CD8-positive, alpha-beta memory T cell (primary cell): ENCODE measurements around the gene CAP2. TPM values are rescaled to one million over a fixed set of nuclear protein-coding genes. Genes with fewer than 3 reads are reported as not detected.

Experiments
- CTCF ChIA-PET: fragments of 350-600 bp; sonication (Branson Sonifier 250); formaldehyde crosslinking; loops from one replicate; lab custom pipeline; 2021; ENCODE audit warnings: antibody characterized with exemption; lab: Charles Lee
- POLR2A ChIA-PET: fragments of 350-600 bp; sonication (Branson Sonifier 250); formaldehyde crosslinking; loops from one replicate; lab custom pipeline; 2021; ENCODE audit warnings: antibody characterized with exemption; lab: Charles Lee
- DNase-seq, 5 donors: peaks; one replicate each; pipeline versions ENCODE4 v3.0.0 to v3.0.0-alpha.2; 2020 to 2022; ENCODE audit warnings: mixed read lengths in 1 of 5
- H3K27ac ChIP-seq: one replicate; pipeline ENCODE4 v1.7.0; 2013; ENCODE audit warnings: low read depth, mild to moderate bottlenecking, low read length, moderate library complexity
- H3K27me3 ChIP-seq: 2 replicates; pipeline ENCODE4 v1.7.0; 2013; ENCODE audit warnings: low read length, mild to moderate bottlenecking; ENCODE audit not compliant: insufficient read depth, poor library complexity, severe bottlenecking
- H3K36me3 ChIP-seq: 2 replicates; pipeline ENCODE4 v1.7.0; 2013; ENCODE audit warnings: mild to moderate bottlenecking, low read length, moderate library complexity; ENCODE audit not compliant: insufficient read depth
- H3K4me1 ChIP-seq: 2 replicates; pipeline ENCODE4 v1.7.0; 2013; ENCODE audit warnings: mild to moderate bottlenecking, low read length, moderate library complexity; ENCODE audit not compliant: insufficient read depth
- H3K4me3 ChIP-seq: 2 replicates; pipeline ENCODE4 v1.7.0; 2013; ENCODE audit warnings: mild to moderate bottlenecking, low read length
- H3K9me3 ChIP-seq: 2 replicates; pipeline ENCODE4 v1.7.0; 2013; ENCODE audit warnings: mild to moderate bottlenecking, low read length
- H3K27ac Mint-ChIP-seq, 8 donors: one replicate each; pipeline ENCODE4 v1.8.0; 2020 to 2021; ENCODE audit warnings: mixed read lengths in 8 of 8, mild to moderate bottlenecking in 6 of 8, inconsistent platforms in 3 of 8, moderate library complexity in 3 of 8
- H3K27me3 Mint-ChIP-seq, 2 donors: one replicate each; pipeline ENCODE4 v1.8.0; 2020 to 2021; ENCODE audit warnings: mixed read lengths in 2 of 2, mild to moderate bottlenecking in 1 of 2, moderate library complexity in 1 of 2
- H3K36me3 Mint-ChIP-seq, 3 donors: one replicate each; pipeline ENCODE4 v1.8.0; 2020 to 2021; ENCODE audit warnings: mixed read lengths in 3 of 3, inconsistent platforms in 1 of 3, mild to moderate bottlenecking in 1 of 3
- H3K4me1 Mint-ChIP-seq, 3 donors: one replicate each; pipeline ENCODE4 v1.8.0; 2020 to 2021; ENCODE audit warnings: mixed read lengths in 3 of 3, inconsistent platforms in 1 of 3, mild to moderate bottlenecking in 1 of 3
- H3K4me3 Mint-ChIP-seq, 7 donors: one replicate each; pipeline ENCODE4 v1.8.0; 2020 to 2021; ENCODE audit warnings: mixed read lengths in 7 of 7, mild to moderate bottlenecking in 6 of 7, moderate library complexity in 4 of 7, inconsistent platforms in 2 of 7
- H3K9me3 Mint-ChIP-seq, 5 donors: one replicate each; pipeline ENCODE4 v1.8.0; 2020 to 2022; ENCODE audit warnings: mixed read lengths in 5 of 5, mild to moderate bottlenecking in 3 of 5, moderate library complexity in 2 of 5, inconsistent platforms in 1 of 5
- polyA plus RNA-seq: library from polyadenylated mRNA; unstranded; fragments of 300-500 nt; fragmentation: Illumina TruSeq; gene quantifications from one replicate; pipeline ENCODE4 v1.2.3, GENCODE V29; 2021
- total RNA-seq, 2 experiments: library from RNA; stranded (reverse); gene quantifications; one replicate each; pipeline ENCODE4 v1.2.3, GENCODE V29; 2021

Gene CAP2, protein sequence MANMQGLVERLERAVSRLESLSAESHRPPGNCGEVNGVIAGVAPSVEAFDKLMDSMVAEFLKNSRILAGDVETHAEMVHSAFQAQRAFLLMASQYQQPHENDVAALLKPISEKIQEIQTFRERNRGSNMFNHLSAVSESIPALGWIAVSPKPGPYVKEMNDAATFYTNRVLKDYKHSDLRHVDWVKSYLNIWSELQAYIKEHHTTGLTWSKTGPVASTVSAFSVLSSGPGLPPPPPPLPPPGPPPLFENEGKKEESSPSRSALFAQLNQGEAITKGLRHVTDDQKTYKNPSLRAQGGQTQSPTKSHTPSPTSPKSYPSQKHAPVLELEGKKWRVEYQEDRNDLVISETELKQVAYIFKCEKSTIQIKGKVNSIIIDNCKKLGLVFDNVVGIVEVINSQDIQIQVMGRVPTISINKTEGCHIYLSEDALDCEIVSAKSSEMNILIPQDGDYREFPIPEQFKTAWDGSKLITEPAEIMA
- total RNA-seq = not detected
- 1.0 TPM for polyA plus RNA-seq

GRCh38 chr6:17392978-17393891 is at the start of gene CAP2:
CAP2 (plus strand) TSS chr6:17393595; CDS start chr6:17421556, 27,961 bp downstream.
- Histone ChIP-seq H3K36me3 (no peaks in the 10 kb centered on the region), H3K4me3 (no peak within 1 kb of the TSS), H3K4me1 (no peaks in the 10 kb centered on the region), H3K27ac (no peak within 1 kb of the TSS), H3K27me3 (peaks cover 19% of the 10 kb centered on the region), H3K9me3 (no peaks in the 10 kb centered on the region)
- DNase-seq = no peak
- H3K4me3 Mint-ChIP-seq = peak within 1 kb of the TSS in 5 of 7 donors; percentile 16 to 67 (median 59)
- H3K27me3 Mint-ChIP-seq = peaks cover 36 to 81% of the 10 kb centered on the region in 2 donors
- peak within 1 kb of the TSS in 1 of 8 donors; percentile 72 for H3K27ac Mint-ChIP-seq
- peaks cover 0 to 3% (median 0%) of the 10 kb centered on the region in 3 donors for H3K36me3 Mint-ChIP-seq
- CTCF ChIA-PET = no interaction called here
- H3K9me3 Mint-ChIP-seq = peaks cover 0 to 7% (median 2%) of the 10 kb centered on the region in 5 donors
- peaks cover 2 to 10% (median 5%) of the 10 kb centered on the region in 3 donors for H3K4me1 Mint-ChIP-seq
- POLR2A ChIA-PET = no interaction called here

DNA sequence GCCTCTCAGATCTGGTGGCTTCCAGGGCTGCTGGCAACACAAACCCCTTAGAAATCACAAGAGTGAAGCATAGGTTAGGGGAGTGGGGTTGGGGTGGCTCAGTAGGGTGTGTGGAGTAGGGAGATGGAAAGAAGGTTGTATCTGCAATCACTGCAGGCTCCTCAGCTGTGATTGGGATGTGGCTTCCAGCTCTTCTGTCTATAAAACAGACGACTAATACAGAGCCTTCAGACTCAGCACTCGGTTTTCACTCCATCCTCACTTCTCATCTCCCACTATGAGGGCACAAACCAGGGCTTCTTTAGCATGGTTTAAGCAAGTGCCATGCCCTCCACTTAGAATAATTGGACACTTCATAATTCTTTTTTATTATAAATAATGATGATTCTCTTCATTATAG is 46.4 kb upstream of the CAP2 start:
- Mint-ChIP-seq H3K9me3 (no peaks in the 10 kb centered on the region), H3K4me3 (no peak overlapping the region), H3K36me3 (no peaks in the 10 kb centered on the region), H3K27me3 (peaks cover 2 to 4% of the 10 kb centered on the region in 2 donors), H3K27ac (no peak overlapping the region), H3K4me1 (no peaks in the 10 kb centered on the region)
- POLR2A ChIA-PET = no interaction called here
- Histone ChIP-seq H3K36me3 (no peaks in the 10 kb centered on the region), H3K4me1 (no peaks in the 10 kb centered on the region), H3K9me3 (no peaks in the 10 kb centered on the region), H3K27me3 (no peaks in the 10 kb centered on the region), H3K27ac (no peak overlapping the region), H3K4me3 (no peak overlapping the region)
- no peak for DNase-seq
- CTCF ChIA-PET = interaction anchor here (0.7 kb wide), 1 partner anchor 9 kb away, joined by 3 read pairs; no protein-coding TSS in a partner anchor

DNA sequence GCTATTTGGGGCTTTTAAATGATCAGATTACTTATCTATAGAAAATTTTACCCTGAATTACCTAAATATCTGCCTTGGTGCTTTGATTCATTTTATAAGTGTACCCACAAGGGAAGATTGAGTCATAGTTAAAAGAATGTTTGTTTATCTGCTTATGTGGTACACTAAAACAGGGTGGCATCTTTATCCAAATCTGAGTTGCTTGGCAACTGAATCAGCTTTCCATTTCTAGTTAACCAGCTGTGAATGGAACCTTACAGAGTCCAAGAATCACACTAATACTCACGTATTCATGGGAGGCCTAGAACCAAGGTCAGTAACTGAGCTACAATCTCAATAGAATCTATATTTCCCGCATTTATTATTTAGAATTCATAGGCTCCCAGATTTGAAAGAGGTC is 44.0 kb upstream of the CAP2 start:
- Histone ChIP-seq H3K4me3 (no peak overlapping the region), H3K27ac (no peak overlapping the region), H3K9me3 (no peaks in the 10 kb centered on the region), H3K27me3 (no peaks in the 10 kb centered on the region), H3K4me1 (no peaks in the 10 kb centered on the region), H3K36me3 (no peaks in the 10 kb centered on the region)
- H3K4me3 Mint-ChIP-seq = no peak overlapping the region
- H3K27me3 Mint-ChIP-seq = peaks cover 0 to 4% of the 10 kb centered on the region in 2 donors
- ChIA-PET CTCF (no interaction called here), POLR2A (no interaction called here)
- no peaks in the 10 kb centered on the region for H3K36me3 Mint-ChIP-seq
- no peaks in the 10 kb centered on the region for H3K4me1 Mint-ChIP-seq
- no peak for DNase-seq
- H3K9me3 Mint-ChIP-seq = no peaks in the 10 kb centered on the region
- H3K27ac Mint-ChIP-seq = no peak overlapping the region

- no peak overlapping the region for H3K27ac ChIP-seq
- Mint-ChIP-seq H3K4me1 (no peaks in the 10 kb centered on the region), H3K36me3 (no peaks in the 10 kb centered on the region), H3K27me3 (peaks cover 0 to 4% of the 10 kb centered on the region in 2 donors), H3K9me3 (no peaks in the 10 kb centered on the region), H3K27ac (no peak overlapping the region), H3K4me3 (no peak overlapping the region)
- no peak overlapping the region for H3K4me3 ChIP-seq
- no peak for DNase-seq
- H3K4me1 ChIP-seq = no peaks in the 10 kb centered on the region
- ChIA-PET POLR2A (no interaction called here), CTCF (no interaction called here)
- H3K36me3 ChIP-seq = no peaks in the 10 kb centered on the region
- H3K27me3 ChIP-seq = no peaks in the 10 kb centered on the region
- H3K9me3 ChIP-seq = no peaks in the 10 kb centered on the region
Measured at GRCh38 chr6:17352302-17352701, 41.1 kb upstream of the CAP2 start.

GRCh38 chr6:17353440-17354175 is 39.8 kb upstream of the CAP2 start:
- H3K27me3 ChIP-seq = no peaks in the 10 kb centered on the region
- Mint-ChIP-seq H3K4me1 (no peaks in the 10 kb centered on the region), H3K27ac (peak overlapping the region in 1 of 8 donors; percentile 67), H3K4me3 (no peak overlapping the region), H3K9me3 (no peaks in the 10 kb centered on the region), H3K36me3 (no peaks in the 10 kb centered on the region), H3K27me3 (peaks cover 0 to 4% of the 10 kb centered on the region in 2 donors)
- no peaks in the 10 kb centered on the region for H3K4me1 ChIP-seq
- no peaks in the 10 kb centered on the region for H3K9me3 ChIP-seq
- H3K4me3 ChIP-seq = no peak overlapping the region
- CTCF ChIA-PET = no interaction called here
- DNase-seq = no peak
- POLR2A ChIA-PET = no interaction called here
- H3K27ac ChIP-seq = no peak overlapping the region
- no peaks in the 10 kb centered on the region for H3K36me3 ChIP-seq

GRCh38 chr6:17354700-17355403 is 38.5 kb upstream of the CAP2 start:
- ChIA-PET POLR2A (no interaction called here), CTCF (no interaction called here)
- Histone ChIP-seq H3K4me1 (no peaks in the 10 kb centered on the region), H3K4me3 (no peak overlapping the region), H3K36me3 (no peaks in the 10 kb centered on the region), H3K27me3 (no peaks in the 10 kb centered on the region), H3K27ac (no peak overlapping the region), H3K9me3 (no peaks in the 10 kb centered on the region)
- no peak for DNase-seq
- Mint-ChIP-seq H3K27me3 (peaks cover 1 to 4% of the 10 kb centered on the region in 2 donors), H3K4me3 (no peak overlapping the region), H3K4me1 (no peaks in the 10 kb centered on the region), H3K27ac (no peak overlapping the region), H3K36me3 (no peaks in the 10 kb centered on the region), H3K9me3 (no peaks in the 10 kb centered on the region)

DNA sequence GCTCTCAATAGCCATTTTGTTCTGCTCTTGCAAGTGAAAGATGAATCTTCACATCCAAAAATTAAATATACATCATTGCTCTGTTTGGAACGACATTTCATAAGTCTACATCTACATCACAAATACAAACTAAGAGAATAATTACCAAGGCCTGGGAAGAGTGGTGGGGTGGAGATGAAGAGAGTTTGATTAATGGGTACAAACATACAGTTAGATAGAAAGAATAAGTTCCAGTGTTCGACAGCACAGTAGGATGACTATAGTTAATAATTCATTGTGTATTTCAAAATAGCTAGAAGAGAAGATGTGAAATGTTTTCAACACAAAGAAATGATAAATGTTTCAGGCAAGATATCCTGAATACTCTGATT is 38.0 kb upstream of the CAP2 start:
- peaks cover 1 to 4% of the 10 kb centered on the region in 2 donors for H3K27me3 Mint-ChIP-seq
- no peaks in the 10 kb centered on the region for H3K36me3 Mint-ChIP-seq
- no peak overlapping the region for H3K4me3 ChIP-seq
- no peak overlapping the region for H3K27ac Mint-ChIP-seq
- H3K4me1 Mint-ChIP-seq = no peaks in the 10 kb centered on the region
- H3K4me1 ChIP-seq = no peaks in the 10 kb centered on the region
- H3K9me3 Mint-ChIP-seq = no peaks in the 10 kb centered on the region
- DNase-seq = no peak
- no peak overlapping the region for H3K27ac ChIP-seq
- no peaks in the 10 kb centered on the region for H3K27me3 ChIP-seq
- H3K4me3 Mint-ChIP-seq = no peak overlapping the region
- no peaks in the 10 kb centered on the region for H3K36me3 ChIP-seq
- H3K9me3 ChIP-seq = no peaks in the 10 kb centered on the region
- ChIA-PET POLR2A (no interaction called here), CTCF (no interaction called here)
